ENCODE measurements around the gene IQSEC1. TPM values are rescaled to one million over a fixed set of nuclear protein-coding genes. Genes with fewer than 3 reads are reported as not detected.

The IQSEC1 gene
- total RNA-seq, 1 donor from 2014 or later, result 55.2 TPM

DNA sequence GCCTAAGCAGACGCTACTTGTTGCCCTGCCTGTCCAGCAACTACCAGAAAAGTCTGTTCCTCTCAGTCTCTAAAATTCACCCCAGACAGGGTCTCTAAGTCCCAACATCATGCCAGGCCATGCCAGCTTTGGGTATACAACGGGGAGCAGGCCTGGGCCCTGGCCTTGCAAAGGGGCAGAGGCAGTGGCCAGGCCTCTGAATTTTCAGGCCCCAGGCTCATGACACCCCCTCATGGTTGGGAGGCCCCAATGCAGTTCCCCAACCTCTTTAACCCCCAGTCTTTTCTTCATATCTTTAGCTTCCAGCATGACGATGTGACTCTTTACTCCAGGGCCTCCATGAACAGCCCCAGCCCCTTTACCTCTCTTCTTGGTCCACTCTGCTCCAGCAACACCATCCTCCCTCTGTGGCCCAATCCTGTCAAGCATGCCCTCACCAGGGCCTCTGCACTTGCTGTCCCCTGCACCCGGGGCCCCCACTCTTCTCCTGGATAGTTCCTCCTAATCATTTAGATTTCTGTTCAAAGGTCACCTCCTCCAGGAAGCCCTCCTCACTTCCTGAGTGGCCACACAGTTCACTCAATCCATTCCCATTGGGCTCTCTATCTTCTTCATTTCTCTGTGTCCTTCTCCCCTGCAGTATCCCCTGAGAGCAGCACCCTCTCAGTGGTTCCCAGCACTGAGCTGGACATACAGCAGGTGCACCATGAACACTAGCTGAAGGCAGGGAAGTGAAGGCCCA is 4.8 kb downstream of the IQSEC1 start:
- DNase-seq (ENCODE audit: low spot score), result no peak

DNA sequence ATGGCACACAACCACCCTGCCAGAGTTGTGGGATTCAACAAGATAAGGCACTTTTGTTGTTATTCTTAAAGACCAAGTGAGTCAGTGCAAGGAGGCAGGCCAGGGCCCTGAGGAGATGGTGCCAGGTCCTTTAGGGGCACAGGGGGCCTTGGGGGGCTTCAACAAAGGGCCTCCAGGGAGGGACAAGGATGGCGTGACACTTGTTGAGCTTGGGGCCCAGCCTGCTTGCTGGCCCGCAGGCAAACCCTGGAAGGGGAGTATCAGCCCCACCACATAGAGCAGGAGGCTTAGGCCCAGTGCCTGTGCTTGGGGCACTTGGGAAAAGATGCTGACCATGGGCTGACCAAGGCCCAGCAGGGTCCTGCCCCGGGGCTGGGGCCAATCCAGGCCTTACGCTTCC is 5.5 kb downstream of the IQSEC1 start:
- no peak for DNase-seq (ENCODE audit: low spot score)

DNA sequence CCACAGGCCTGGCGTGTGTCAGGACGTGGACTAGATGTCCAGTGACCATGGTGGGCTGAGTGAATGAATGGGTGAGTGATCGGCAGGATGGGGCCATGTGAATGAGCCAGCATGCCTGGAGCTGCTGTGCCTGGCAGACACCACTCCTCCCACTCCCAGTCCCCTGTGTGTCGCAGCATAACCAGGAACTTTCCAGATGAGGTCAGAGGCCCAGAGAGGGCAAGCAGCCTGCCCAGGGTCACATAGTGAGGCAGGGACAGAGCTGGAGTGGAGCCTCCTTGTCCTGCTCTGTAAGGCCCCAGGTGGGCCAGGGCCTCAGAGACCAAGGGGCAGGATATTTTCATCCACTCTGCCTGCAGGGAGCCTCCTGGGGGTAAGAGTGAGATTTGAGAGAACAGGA is 6.4 kb downstream of the IQSEC1 start:
- DNase-seq (ENCODE audit: low spot score), result no peak

DNA sequence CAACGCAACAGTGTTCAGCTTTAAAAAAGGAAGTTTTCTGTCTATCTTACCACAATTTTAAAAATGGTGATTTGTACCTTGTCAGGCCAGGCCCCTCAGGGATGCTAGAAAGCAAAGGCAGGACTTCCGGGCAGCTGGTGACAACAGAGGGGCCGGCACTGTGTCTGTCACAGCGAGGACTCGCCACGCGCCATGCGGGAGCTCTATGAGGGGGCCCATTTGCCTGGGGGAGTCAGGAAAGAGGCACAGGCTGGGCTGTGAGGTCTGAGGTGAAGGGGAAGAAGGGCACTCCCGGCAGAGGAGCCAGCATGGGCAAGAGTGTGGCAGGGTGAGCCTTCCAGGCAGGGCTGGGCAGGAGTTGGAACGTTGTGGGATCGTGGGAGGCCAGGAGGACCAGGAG is 7.0 kb downstream of the IQSEC1 start:
- no peak for DNase-seq (ENCODE audit: low spot score)

DNA sequence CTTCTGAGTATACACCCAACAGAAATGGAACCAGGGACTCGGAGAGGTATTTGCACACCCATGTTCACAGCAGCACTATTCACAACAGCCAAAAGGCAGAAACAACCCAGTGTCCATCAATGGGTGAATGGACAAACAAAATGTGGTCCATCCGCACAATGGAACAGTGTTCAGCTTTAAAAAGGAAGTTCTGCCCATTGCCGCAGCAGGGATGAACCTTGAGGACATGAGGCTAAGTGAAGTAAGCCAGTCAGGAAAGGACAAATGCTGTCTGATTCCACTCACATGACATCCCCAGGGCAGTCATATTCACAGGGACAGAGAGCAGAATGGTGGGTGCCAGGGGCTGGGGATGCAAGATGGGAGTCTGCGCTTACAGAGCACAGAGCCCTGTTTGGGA is 7.5 kb downstream of the IQSEC1 start:
- no peak for DNase-seq (ENCODE audit: low spot score)

DNA sequence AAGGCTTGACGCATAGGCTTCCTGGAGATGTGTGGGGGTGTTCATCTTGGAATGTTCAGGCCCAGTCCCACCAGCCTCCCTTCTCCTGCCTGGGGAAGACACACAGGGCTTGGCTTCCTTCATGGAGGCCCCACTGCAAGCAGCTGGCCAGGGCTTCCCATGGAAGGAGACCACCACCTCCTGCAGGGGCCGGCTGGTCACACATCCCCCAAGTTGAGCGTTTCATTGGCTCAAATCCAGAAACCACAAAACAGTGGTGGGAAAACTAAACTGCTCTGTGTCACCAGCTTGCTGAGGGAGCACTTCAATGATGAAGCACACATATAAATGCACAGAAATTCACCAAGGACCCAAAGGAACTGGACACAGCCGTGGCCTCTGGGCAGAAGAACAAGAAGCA is 8.3 kb downstream of the IQSEC1 start:
- no peak for DNase-seq (ENCODE audit: low spot score)

DNA sequence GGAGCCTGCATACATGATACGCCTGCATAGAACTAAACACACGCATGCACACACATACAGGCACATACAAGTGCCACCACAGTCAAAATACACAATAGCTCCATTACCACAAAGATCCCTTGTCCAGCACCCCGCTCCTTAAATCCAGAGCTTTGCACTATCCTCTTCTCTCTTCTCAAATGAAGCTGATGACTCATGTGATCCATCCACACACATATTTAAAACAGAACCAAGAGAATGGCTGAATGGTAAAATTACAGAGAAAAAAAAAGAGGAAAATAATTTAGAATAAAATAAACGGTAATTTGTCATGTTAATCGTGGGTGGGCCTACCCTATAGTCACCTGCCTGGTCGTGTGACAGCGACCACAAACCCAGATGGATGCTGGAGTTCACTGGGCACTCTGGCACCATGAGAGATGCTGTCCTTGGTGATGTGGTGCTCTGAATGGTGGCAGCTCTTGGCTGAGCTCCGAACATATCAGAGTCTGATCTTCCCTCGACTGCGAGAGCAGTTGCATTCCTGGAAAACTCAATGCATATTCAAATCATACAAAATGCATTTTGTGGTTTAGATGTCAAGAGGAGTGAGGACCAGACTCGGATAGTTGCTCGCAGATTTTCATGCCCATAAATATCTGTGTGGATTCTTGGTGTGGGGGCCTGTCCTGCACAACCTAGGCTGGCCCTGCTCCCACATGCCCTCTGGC is 8.9 kb downstream of the IQSEC1 start:
- no peak for DNase-seq (ENCODE audit: low spot score)

DNA sequence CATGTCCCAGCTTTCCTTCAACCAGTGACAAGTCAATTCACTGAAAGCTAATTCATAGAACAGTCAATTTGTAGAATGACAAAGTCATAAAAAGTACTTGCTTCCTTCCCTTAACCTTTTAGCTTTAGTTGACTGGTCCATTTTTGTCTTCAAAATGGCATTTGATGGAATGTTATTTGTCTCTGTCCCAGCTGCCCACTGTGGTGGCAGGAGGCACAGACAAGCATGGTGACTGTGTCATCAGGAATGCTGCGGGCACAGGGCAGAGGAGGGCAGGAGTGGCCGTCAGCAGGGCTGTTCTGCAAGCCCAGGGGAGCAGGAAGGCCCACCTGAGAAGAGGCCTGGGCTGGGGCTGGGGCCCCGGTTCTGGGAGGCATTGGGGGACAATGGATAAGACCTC is 10.0 kb downstream of the IQSEC1 start:
- DNase-seq (ENCODE audit: low spot score), result no peak

DNA sequence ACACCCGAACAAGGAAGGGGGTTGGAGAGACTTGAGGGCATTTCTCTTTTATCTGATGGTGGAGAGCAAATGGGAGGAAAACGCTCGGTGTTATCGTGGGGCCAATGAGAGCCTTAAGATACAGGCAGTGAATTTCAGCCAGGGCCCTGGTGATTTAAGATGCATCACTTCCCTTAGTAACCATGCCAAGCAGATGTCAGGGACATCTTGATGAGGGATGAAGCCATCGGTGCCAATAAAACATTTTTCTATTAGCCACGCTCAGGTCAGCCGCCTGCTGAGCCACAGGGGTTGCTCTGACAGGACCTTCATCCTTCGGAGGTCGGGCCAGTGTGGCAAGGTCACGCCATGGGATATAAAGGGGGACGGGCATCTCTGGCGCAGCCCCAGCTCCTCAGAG is 10.6 kb downstream of the IQSEC1 start:
- DNase-seq (ENCODE audit: low spot score), result no peak

DNA sequence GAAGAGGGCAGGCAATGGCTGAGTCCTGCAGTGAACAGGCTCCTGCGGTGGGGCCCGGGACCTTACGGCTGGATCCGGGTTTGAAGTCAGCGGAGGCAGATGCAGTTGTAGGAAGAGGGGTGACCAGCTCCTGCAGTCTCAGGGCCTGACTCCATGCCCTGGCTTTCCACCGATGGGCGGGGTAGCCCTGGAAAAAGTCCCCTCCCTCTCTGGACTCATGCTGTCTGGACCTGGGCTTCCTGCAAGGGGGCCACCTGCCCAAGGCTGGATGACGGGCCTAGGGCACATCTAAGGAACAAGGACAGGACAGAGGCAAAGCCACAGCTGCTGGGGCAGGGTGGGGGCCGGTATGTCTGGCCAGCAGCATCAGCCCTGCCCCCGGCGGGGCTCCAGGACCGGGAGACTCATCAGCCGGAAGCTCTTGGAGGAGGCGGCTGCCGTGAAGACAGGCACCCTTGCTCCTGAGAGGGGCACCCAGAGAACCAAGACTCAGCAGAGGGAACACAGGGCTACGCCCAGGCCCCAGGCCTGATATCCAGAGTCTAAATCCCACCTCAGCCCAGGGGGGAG is 12.8 kb downstream of the IQSEC1 start:
- no peak for DNase-seq (ENCODE audit: low spot score)

DNA sequence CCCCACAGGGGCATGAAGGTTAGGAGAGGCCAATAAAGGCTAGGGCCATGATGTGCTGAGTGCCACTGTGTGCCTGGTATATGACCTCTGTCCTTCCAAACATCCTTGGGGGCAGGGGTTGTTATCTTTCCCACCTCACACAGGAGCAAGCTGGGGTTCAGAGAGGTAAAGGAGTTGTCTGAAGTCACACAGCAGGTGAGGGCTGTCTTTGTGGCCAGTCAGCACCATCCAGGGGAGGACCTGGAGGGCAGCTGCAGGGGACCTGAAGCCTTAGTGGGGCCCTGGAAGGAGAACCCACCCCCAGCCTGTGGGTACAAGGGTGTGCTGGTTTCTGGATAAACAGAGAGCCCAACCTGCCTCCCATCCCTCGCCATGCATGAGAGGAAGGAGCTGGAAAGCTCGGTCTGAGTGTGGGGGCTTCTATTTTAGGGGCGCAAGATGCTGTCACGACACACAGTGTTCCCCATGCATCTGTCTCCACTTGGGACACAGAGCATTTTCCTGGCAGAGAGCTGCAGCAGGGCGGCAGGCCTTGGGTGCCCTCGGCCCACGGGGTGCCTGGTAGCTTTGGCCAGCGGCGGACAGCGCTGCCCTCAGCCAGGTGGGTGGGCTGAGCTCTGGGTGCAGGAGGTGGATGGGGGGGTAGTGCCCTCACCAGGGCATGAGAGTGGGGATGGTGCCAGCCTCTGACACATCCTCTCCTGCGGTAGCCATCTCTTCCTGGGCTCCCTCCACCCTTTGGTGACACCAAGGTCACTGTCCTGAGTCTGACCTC is 14.7 kb downstream of the IQSEC1 start:
- DNase-seq (ENCODE audit: low spot score), result no peak

DNA sequence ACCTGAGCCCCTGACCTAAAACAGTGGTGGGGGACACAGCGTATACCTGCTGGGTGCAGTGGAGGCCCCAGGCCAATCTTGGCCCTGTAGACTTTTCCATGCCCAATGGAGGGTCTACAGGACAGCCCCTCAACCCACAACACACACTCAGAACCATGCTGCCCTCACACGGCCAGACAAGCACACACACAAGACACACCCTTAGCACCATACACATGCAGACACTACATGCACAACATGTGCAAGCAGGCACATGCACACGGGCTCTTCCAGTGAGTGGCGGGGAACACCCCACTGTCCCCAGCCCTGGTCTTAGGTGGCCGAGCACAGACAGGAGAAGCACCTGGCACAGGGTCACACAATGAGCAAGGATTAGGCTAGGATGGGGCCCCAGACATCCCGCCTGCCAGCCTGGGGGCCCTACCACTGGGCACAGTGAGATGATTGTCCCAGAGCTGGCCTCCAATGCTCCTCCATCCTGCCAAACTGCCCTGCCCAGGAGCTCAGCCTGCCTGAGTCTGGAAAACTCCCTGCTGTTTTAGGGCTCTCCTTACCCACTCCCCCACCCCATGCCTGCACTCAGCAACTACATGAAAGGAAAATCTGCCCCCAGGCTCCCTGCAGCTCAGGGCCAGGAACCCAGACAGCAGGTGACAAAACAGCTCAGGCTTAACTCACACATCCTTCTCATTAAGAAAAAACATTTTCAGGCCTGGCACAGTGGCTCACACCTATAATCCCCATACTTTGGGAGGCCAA is 15.8 kb downstream of the IQSEC1 start:
- no peak for DNase-seq (ENCODE audit: low spot score)

DNA sequence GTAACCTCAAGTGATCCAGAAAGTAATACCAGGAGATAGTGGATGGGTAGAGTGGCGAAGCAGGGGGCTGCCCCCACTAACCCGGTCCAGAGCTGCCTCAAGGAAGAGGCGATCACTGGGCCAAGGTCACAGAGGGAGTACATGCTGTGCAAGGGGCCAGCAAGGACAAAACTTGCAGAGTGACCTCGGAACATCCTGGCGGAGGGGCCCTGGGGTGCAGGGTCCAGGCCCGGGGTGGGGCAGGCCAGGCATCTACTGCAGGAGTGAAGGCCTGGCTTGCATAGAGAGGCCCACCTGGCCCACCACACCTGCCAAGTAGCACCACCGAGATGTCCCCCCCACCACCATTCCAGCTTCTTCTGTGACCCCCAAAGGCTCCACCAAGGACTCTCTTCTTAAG is 17.6 kb downstream of the IQSEC1 start:
- no peak for DNase-seq (ENCODE audit: low spot score)

DNA sequence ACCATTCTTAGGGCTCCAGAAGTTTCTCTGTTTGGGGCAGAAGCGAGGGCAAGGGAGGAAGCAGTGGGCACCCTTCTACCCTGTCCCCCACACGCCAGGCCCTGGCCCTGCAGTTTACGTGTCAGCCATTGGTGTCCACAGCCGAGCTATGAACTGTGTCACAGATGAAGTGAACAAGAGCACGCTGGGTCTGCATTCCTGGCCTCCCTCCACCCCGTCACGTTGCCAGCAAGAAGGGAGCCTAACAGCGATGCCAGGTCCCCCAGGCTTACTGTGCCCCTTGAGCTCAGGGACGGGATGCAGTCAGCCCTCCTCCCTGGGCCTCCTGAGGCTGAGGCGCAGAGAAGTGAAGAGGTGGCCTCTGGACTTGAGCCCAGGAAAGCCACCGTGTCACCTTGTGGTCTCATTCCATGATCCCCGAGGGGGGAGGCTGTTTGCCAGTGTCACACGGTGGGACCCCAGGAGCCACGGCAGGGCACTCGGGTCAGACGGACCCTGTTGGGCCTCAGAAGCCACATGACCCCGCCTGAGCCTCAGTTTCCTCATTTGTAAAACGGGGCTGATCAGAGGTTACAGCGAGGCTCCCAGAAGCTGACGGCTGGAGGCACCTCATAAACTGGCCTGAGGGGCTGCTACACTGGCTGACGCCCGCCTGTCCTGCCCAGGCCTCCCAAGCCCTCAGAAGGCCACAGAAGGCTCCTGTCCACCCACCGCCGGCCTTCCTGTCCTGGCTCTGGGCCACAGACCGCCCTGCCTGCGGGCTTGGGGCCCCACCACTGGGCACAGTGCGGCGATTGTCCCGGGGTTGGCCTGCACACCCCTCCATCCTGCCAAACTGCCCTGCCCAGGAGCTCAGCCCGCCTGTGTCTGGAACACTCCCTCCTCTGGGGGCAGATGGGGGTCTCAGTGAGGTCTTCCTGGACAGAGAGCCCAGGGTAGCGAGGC is 18.6 kb downstream of the IQSEC1 start:
- no peak for DNase-seq (ENCODE audit: low spot score)

DNA sequence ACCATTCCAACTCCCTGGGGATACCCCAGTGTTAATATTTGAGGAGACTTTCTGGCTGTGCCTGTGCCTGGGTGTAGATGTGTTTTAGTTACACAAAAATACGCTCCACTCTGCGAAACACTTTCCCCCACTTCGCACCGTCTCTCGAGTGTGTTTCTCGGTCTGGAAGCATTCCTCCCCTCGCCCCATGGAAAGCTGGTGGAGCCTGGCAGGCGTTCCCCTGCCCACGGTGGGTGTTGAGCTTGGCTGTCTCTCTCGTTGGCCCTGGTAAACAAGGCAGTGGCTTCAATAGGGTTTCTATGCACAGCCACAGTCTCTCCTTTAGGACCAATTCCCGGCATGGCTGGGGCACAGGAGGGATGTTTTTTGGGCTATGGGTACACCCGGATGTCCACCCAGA is 19.3 kb downstream of the IQSEC1 start:
- no peak for DNase-seq (ENCODE audit: low spot score)

DNA sequence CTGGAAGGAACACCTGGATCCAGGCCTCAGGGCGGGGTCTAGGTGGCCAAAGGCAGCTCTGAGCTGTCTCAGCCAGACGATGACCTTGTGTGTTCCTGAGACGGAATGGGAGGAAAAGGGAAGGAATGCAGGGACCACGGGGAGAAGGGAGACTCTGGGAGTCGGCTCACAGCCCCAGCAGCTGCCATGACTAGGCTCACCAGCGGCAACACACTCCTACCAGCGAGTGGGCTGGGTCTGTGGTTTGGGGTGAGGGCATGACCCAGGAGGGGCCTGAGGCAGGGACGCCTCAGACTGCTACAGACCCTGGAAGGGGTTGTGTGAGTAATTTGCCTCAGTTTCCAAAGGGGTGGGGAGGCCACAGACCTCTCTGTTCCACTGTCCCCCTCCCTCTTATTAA is 19.8 kb downstream of the IQSEC1 start:
- no peak for DNase-seq (ENCODE audit: low spot score)

DNA sequence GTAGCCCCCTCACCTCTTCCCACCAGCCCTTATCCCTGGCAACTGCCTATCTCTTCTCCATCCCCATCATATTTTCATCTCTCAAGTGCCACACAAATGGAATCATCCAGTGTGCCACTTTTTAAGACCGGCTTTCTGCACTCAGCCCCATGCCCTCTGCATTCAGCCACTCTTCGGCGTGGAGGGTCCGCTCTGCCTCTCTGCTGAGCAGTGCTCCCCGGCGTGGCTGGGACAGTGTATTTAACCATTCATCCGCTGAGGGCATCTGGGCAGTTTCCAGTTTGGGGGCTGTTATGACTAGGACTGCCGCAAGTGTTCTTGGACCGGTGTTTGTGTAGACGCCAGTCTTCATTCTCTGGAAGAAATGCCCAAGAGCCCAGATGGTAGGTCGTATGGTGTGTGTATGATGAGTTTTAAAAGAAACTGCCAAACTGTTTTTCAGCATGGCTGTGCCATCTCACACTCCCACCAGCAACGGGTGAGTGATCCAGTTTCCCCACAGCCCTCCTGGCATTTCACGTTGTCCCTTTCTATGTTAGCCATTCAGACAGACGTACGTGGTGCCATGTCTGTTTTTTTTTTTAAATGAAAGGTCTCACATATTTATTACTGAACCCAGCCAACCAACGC is 20.9 kb downstream of the IQSEC1 start:
- no peak for DNase-seq (ENCODE audit: low spot score)

DNA sequence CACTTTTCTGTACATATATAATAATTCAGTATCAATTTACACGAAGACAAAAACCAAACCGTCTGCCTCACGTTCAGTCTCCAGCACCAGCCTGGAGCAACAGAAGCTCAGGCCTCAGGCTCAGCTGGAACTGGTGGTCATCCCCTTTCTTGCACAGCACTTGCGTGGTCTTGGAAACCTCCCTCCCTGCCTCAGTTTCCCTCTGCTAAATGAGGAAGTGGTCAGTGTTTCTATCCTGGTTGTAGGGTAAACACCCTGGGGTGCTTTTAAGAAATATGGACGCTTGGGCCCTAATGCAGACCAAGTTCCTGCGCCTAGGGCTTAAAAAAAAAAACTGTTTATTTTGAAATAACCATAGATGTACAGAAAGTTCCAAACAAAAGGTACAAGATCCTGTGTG is 21.6 kb downstream of the IQSEC1 start:
- DNase-seq (ENCODE audit: low spot score), result no peak

DNA sequence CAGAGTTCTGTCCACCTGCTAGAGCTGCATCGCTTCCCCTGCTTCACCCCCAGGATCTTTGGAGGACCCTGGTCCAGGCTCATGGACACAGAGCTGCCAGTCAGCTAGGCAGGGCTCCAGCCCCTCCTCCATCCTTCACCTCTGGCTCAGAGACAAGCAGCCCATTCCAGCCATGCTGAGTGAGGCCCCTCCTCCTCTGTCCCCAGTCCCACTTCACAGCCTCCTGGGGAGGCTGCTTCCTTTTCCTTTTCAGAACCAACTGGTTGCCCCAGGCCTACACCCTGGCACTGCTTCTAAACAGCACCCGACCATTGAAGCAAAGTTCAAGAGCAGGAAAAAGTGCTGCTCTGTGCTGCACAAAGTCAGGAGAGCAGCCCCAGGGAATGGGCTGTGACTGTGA is 22.2 kb downstream of the IQSEC1 start:
- DNase-seq (ENCODE audit: low spot score), result no peak

DNA sequence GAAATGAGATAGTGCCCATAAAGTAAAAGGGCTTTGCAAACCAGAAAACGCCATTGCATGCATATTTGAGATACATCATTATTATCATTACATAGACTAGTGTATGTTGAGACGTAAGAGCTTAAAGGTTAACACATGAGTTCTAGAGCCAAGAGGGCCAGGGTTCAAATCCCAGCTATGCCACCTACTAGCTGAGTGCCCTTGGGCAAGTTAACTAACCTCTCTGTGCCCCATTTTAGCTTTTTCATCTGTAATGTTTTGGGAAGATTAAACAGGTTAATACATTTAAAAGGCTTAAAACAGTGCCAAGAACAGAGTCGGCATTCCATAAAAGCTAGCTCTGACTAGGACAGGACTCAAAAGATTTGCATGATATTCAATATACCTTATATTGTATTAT is 22.8 kb downstream of the IQSEC1 start:
- no peak for DNase-seq (ENCODE audit: low spot score)
